Cardiac septum (tissue), 1 donor: ENCODE measurements around the gene PSMG3. TPM values are rescaled to one million over a fixed set of nuclear protein-coding genes. Genes with fewer than 3 reads are reported as not detected.
"Not testable (repeated sequence)": the region's sequence is repeated elsewhere in the genome, so short reads cannot be mapped to it uniquely, and the experiment has no call there.

Experiments
- DNase-seq: peaks from one replicate; pipeline ENCODE4 v3.0.0-alpha.2; 2020; ENCODE audit warnings: low spot score
- intact Hi-C: fragments of 100-400 bp; cut with DNase I; formaldehyde crosslinking; loops from one replicate; pipeline ENCODE4 v1.14.0; 2022
- total RNA-seq: library from RNA; stranded (reverse); fragmentation: NEBNext Ultra II Directional; extraction: Animal tissue kit (Norgen Biotek cat#: 25700); gene quantifications from one replicate; pipeline ENCODE4 v1.2.1, GENCODE V29; 2021
- donor health status: DM: no; HTN: no; CAD: no.

The PSMG3 gene
- total RNA-seq, 1 donor from 2014 or later: 12.1 TPM

GRCh38 chr7:1584700-1585099 lies 14.9 kb upstream of the PSMG3 start:
- DNase-seq: no peak
- intact Hi-C loops: no loop called here

DNA sequence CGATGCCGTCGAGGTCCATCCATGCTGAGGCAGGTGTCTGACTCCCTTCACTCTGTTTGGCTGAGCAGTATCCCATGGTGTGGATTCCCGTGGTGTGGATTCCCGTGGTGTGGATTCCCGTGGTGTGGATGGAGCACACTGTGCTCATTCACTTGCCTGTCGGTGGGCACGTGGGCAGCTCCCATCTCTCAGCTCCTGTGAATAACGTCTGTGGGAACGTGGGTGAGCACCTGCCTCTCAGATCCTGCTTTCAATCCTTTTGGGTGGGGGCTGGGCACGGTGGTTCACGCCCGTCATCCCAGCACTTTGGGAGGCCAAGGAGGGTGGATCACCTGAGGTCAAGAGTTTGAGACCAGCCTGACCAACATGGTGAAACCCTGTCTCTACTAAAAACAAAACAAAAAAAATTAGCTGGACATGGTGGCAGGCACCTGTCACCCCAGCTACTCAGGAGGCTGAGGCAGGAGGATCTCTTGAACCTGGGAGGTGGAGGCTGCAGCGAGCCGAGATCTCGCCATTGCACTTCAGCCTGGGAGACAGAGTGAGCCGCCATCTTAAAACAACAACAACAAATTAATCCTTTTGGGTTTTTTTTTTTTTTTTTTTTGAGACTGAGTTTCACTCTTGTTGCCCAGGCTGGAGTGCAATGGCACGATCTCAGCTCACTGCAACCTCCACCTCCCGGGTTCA lies 13.6 kb upstream of the PSMG3 start:
- intact Hi-C loops, DNase-seq: not testable (repeated sequence)

- intact Hi-C loops: no loop called here
- no peak for DNase-seq
Observed at GRCh38 chr7:1580422-1581030, 10.7 kb upstream of the PSMG3 start.

DNA sequence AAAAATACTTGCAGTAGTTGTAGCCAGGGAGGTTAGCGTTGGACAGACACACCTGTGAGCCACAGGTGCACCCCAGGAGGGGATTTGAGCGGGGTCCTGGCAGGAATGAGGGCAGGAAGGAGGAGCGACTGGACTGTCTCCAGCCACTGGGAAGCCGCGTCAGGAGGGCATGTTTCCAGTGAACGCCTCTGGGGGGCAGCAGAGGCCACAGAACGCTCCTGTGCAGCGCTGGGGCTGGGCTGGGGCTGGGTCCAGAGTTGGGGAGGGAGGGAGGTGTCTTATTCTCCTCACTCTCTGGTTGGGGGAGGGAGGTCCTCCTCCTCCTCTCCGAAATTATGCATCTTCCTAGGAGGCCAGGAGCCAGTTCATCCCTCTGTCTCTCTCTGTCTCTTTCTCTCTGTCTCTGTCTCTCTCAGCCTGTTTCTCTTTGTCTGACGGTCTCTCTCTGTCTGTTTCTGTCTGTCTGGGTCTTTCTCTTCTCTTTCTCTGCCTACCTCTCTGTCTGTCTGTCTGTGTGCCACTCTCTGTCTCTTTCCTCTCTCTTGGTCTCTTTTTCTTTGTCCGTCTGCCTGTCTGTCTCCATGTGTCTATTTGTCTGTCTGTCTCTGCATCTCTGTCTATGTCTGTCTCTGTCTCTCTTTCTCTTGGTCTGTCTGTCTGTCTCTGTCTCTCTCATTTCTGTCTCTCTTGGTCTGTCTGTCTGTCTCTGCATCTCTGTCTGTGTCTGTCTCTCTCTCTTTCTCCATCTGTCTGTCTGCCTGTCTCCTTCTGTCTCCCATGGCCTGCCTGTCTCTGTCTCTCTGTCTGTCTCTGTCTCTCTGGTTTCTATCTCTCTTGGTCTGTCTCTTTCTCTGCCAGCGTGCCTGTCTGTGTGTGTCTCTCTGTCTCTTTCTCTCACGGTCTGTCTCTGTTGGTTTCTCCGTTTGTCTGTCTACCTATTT lies 9.9 kb upstream of the PSMG3 start:
- peak; percentile 90 for DNase-seq
- intact Hi-C loops: loop anchor here (5.0 to 10.0 kb wide), 4 partner anchors 178 to 775 kb away; partner anchors contain the start of genes EIF3B and SNX8

GRCh38 chr7:1578513-1578912 lies 8.7 kb upstream of the PSMG3 start:
- no peak for DNase-seq
- intact Hi-C loops: loop anchor here (5.0 to 10.0 kb wide), 4 partner anchors 179 to 776 kb away; partner anchors contain the start of genes EIF3B and SNX8

- no peak for DNase-seq
- intact Hi-C loops: loop anchor here (5.0 to 10.0 kb wide), 4 partner anchors 181 to 778 kb away; partner anchors contain the start of genes EIF3B and SNX8
Observed at GRCh38 chr7:1576521-1577253, 6.9 kb upstream of the PSMG3 start.

DNA sequence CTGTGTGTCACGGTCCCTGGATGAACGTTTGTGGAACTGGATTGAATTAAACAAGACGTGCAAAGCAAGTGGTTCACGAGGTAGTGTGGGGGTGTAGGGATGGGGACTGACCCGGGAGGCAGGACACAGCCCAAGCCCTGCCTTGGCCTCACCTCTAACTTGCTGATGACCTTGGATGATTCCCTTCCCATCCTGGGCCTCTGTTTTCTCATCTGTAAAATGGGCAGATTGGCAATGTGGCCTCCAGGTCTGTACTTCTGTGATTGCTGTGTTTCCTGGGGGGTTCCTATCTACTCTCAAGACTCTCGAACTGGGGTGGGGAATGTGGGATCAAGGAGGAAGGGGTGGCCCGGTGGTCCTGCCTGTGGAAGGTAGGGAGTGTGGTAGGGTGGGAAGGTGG lies 6.0 kb upstream of the PSMG3 start:
- DNase-seq: no peak
- intact Hi-C loops: loop anchor here (5.0 to 10.0 kb wide), 4 partner anchors 181 to 779 kb away; partner anchors contain the start of genes EIF3B and SNX8

DNA sequence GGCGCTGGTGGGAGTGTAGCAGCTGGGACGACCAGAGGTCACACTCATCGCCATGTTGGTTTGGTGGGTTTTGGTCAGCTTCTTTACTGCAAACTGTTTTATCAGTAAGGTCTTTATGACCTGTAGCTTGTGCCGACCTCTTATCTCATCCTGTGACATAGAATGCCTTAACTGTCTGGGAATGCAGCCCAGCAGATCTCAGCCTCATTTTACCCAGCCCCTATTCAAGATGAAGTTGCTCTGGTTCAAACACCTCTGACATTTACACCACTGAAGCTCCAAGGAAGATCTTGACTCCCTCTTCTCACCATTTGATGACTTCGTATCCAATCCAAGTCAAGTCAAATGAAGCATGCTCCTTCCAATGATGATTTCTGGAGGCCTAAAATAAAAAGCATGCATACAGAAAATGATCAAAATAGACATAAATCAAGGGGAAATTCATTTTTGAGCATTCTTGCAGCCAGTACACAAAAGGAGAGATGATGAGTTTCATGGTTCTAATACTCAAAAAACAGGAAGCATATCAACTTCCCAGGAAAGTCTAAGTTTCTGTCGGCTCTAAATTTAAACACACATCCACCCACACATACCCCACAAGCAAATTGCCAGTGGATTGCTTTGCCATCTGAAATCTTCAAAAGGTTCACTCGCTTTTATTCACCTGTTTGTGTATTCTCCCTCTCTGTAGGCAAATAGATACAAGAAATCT lies 2.4 kb upstream of the PSMG3 start:
- intact Hi-C loops: loop anchor here (5.0 to 10.0 kb wide), 3 partner anchors 70 to 783 kb away; partner anchors contain the start of genes EIF3B, INTS1 and SNX8
- no peak for DNase-seq

DNA sequence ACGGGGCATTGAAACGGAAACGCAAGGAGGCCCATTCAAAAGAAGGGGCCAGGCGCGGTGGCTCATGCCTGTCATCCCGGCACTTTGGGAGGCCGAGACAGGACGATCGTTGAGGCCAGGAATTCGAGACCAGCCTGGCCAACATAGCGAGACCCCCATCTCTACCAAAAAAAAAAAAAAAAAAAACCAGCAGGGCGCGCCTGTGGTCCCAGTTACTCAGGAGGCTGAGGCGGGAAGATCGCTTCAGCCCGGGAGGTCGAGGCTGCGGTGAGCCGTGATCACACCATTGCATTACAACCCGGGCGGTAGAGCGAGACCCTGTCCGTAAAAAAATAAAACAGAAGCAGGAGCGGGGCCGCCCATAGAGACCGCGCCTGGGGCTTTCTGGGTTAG lies 396 bp downstream of the PSMG3 start:
- DNase-seq: no peak
- intact Hi-C loops: no loop called here

GRCh38 chr7:1569016-1569415 lies 816 bp downstream of the PSMG3 start:
- DNase-seq: no peak
- intact Hi-C loops: no loop called here

GRCh38 chr7:1567896-1568510 lies 1.8 kb downstream of the PSMG3 start:
- intact Hi-C loops: no loop called here
- DNase-seq: no peak

DNA sequence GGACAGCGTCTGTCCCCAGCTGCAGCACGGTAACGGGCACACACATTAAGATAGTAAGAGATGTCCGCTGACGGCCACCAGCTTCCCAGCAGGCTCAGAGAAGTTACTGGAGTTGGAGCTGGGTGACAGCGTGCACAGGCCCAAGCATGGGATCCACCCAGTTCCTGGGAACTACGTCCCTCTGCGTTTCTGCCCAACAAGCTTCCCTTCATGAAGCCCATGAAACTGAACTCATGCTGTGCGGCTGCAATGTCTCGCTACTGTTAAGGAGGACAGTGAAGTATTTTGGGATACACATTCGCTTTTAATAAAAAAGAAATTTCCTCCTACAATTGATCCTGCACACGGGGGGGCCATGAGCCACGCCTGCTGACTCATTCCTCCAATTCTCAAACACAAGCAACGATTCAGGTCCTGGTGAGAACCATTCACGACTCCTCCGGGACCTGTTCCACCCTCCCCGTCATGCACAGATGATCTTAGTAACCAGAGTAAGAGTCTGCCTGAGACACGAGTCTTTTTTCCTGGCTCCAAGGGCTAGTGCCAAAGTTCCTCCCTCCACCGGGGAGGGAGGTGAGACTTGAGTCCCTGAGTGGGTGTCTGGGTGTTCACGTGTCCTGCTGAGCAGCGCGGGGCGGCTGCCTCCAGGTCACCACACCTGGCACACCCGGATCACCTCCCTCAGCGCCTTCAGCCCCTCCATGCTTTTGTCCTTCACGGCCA lies 2.6 kb downstream of the PSMG3 start:
- intact Hi-C loops: no loop called here
- DNase-seq: no peak

DNA sequence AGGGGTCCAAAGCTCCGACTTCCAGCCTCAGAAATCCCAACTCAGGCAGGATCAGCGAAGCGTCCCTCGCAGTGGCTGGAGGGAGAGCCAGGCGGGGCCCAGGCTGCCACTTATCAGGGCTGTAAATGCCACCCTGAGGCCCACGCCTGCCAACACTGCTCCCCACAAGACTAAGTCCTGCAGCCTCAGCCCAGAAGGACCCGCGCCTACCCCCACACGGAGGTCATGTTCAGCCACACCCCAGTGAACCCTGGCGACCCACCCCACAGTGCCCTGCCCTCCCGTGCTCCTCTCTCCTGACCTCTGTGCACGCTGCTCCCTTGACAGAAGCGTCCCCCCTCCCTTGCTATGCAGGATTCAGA lies 3.2 kb downstream of the PSMG3 start:
- DNase-seq: no peak
- intact Hi-C loops: no loop called here

GRCh38 chr7:1564603-1565022 lies 5.2 kb downstream of the PSMG3 start:
- DNase-seq: no peak
- intact Hi-C loops: no loop called here

GRCh38 chr7:1563981-1564602 lies 5.7 kb downstream of the PSMG3 start:
- intact Hi-C loops: no loop called here
- no peak for DNase-seq

GRCh38 chr7:1562597-1563051 lies 7.2 kb downstream of the PSMG3 start:
- DNase-seq: no peak
- intact Hi-C loops: no loop called here

- intact Hi-C loops: no loop called here
- no peak for DNase-seq
Observed at GRCh38 chr7:1562116-1562515, 7.7 kb downstream of the PSMG3 start.
